HG03039 (cell line): ENCODE results near the gene HOXC6.

Experiments
- ATAC-seq: cut with Tn5 transposase; IDR thresholded peaks from one replicate; pipeline ENCODE4 v1.9.1; 2021; ENCODE audit warnings: mild to moderate bottlenecking, moderate library complexity; ENCODE audit not compliant: unreplicated experiment

Gene HOXC6

DNA sequence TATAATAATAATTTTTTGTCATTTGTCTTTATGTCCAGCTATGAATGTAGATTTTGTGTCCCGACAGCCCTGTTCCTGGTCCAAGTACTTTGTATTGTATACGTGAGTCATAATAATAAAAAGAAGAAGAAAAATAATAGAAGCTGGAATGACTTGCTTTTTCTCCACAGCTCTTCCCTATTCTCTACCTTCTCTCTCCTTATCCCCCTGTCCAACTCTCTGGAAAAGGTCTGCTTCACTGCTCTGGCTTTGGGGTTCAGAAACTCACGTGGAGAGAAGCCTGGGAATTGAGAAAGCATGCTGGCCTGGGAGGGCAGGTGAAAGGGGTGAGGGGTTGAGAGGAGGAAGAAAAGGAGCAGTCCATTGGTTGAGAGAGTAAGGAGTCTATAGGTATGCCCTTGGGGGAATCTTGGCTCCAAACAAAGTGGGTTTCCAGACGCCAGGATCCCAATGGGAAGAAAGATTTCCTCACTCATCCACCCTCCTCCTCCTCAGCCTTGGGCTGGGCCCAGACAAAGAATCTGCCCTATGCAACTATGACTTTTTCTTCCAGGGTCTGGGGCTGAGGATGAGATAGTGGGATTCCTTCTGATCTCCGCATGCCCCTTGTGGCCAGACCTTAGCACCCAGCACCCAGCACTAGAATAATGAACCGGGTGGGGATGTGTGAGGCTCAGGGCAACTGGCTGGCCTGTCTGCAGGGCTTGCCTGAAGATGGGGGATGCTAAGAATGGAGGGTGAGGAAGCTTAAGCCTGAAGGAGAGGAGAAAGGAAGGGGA is 15.4 kb upstream of the HOXC6 start:
- no peak for ATAC-seq

DNA sequence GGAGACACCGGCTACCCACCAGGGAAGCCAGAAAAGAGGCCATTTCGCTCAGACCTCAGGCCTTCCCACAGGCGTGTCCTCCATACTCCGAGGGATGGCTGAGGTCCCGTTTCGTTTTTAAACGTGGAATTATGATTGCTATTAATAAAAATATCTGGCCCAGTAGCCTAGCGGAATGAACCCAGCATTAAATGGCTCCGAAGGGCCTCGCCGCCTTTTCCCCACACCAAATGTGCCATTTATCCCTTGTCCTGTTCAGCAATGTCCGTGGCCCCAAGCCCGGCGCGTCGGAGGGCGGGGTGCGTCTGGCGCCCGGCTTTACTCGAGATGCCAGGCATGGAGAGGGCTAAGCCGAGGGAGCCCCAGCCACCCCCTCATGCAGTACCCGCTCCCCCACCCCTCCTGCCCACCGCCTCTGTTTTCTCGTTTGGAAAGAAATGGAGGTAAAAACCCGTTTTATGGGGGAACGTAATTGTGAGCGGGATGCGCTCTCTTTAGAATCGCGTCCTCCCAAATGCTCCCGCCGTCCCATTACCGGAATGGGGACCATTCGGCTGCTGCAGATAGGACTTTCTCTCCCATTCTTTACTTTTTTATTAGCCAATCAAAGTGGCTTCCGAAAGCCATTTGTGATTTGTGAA is 13.7 kb upstream of the HOXC6 start:
- no peak for ATAC-seq

DNA sequence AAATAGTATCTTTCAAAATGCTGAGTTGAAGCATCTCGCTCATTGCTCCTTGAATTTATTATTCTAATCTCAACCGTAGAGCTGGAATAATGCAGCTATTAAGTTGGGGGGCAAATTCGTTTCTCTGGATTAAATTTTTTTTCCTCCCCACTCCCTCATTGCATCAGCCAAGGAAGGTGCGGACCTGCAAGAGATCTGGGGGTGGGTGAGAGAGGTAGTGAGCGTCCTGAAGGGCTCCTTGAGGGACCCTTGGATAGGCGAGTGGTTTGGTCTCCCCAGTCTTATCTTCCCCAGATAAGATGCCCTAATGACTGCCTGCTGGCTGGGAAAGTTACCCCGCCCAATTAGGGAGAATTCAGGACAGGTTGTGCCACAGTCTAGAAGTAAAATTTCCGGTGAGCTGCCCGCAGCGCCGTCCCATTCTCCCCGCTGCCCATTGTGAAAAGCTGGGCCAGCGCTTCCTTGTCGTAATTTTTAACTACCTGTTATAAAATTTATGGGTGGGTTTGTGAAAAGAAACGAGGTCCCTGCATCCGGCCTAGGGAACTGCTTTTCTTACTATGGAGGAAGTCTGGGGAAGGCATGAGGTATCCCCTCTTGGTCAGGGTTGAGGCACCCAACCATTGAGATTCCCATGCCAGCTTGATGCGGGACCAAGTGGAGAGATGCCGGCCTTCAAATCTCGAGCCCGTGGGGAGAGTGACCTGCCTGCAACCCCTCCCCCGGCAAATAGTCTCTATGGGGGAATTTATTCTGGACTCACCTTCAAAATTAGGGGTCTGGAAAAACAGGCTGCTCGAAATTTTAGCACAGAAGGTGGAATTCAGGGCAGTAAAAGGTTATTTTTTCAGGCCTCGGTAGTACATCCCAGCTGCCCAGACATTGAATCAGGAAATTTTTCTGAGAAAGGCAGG is 13.0 kb upstream of the HOXC6 start:
- ATAC-seq, result no peak

DNA sequence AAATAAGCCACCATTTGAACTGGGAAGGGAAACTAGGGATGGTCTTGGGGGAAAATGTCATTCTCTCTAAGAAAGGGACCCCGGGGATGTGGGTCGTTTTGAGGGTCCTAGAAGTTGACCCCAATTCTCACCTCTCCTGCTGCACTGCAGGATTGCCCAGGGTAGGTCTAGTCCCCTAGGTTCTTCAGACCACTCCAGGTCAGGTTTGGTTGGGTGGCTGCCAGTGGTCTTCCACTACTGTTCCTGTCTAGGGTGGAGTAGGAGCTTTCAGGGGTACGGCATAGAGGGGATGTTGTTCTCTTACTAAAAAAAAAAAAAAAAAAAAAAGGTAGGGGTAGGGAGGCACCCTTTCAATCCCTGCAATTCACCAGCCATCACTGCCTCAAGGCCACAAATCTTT is 12.2 kb upstream of the HOXC6 start:
- no peak for ATAC-seq

DNA sequence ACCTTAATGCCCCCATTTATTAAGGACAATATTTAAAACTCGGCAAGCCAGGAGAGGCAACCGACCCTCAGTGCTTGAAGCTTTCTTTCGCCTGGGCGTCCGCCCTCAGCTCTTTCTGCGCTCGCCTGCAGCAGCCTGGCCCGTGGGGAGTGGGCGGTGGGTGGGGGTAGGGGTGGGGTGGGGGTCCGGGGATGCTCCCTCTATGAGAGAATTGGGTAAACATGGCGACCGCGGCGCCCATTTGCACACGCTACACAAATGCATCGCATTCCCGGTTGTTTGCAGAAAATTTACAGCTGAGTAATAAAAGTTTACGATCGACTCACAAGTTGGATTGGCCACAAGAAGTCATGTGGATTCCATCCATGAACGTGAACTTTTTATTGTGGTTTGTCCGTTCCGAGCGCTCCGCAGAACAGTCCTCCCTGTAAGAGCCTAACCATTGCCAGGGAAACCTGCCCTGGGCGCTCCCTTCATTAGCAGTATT is 11.7 kb upstream of the HOXC6 start:
- ATAC-seq, result no peak

DNA sequence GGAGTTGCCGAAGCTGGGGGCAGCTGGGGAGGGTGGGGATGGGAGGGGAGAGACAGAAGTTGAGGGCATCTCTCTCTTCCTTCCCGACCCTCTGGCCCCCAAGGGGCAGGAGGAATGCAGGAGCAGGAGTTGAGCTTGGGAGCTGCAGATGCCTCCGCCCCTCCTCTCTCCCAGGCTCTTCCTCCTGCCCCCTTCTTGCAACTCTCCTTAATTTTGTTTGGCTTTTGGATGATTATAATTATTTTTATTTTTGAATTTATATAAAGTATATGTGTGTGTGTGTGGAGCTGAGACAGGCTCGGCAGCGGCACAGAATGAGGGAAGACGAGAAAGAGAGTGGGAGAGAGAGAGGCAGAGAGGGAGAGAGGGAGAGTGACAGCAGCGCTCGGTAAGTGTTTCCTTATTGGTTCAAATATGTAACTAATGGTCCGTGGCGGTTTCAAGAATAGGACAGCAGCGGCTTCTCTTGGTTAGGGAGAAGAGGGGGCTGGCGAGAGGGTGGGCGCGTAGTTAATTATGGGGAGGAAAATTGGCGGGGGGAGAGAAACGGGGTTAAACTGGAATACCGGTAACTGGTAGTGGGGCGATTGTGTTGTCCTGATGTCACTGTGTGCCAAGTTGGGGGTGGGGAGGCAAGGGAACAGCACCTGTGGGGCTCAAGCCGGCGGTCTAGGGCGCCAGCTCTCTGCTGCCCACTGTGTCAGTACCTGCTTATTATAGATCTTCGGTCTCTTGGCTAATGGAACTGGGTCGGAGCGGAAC is 11.0 kb upstream of the HOXC6 start:
- ATAC-seq, result peak; percentile 11

DNA sequence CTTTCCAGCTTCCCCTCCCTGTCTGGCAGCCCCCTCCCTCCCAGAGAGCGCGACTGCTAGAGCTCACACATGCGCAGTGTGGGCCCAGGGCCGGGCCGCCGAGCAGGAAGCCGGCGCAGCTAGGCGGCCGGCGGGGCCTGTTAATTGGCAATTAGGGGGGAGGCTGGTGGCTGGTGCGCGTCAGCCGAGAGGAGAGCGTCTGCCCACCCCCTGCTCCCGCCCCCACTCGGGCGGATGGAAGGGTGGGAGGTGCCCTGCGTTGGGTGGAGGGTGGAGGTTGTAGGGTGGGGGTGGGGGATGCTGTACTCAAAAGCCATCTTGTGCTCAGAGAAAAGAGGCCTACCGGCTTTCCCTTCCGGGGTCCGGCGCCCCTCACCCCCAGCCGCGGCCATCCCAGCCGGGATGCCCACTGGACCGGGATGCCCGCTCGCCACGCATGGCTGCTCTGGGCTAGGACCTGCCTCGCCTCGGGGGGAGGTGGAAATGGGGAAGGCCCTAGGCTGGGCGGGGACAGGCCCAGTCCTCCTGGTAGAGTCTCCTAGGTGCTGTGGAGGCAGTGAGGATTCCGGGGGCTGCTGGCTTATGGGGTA is 10.3 kb upstream of the HOXC6 start:
- ATAC-seq, result peak; percentile 56

DNA sequence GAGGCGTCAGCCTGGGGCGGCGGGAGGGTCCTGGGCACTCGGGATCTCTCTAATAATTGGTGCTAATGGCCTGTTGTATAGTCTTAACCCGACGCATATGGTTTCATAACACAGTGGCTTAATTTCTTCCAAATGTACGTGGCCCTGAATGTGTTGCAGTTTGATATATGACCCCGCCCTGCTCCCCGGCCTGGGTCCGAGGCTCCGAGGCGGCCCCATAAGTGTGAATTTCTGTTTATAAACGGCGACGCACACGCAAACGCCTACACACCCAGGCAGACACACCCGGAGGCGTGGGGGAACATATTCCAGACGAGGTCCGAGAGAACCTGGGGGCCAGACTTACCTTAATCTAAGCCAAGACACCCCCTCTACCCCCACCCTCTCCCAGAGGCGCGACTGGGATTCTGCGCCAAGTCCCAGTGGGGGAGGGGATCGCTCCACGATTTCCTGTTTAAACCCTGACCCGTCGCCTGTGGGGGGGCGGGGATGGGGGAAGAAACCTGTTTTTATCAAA is 9.7 kb upstream of the HOXC6 start:
- no peak for ATAC-seq

DNA sequence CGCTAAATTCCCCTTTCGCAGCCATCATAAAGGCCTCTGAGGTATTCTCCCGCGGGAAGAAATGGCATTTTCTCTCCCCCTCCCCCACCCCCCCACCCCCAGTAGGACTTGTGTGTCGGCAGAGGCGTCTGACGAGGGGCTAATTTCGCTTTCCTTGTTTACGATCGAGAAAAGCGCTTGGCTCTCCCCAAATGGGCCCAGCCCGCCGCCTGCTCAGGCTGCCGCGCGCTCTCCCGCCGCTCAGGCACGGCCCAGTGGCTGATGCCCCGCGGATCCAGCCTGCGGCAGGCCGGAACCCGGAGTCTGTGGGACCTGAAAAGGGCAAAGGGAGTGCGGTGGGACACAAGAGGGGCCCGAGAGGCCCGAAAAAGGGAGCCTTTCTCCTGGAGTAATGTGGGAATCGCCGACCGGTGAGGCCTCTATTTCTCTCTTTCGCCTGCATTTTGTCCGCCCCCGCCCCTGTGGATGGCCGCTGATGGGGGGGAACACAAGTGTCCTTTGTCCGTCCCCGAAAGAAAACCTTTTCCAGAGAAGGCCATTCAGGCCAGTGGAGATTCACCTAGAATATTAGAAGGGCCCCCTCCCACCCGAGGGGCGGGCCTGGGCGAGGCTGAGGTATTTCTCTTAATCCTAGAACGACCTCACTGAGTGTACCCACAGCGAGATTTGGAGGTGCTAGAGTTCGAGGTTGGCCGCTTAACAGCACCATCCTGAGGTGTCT is 9.0 kb upstream of the HOXC6 start:
- no peak for ATAC-seq

DNA sequence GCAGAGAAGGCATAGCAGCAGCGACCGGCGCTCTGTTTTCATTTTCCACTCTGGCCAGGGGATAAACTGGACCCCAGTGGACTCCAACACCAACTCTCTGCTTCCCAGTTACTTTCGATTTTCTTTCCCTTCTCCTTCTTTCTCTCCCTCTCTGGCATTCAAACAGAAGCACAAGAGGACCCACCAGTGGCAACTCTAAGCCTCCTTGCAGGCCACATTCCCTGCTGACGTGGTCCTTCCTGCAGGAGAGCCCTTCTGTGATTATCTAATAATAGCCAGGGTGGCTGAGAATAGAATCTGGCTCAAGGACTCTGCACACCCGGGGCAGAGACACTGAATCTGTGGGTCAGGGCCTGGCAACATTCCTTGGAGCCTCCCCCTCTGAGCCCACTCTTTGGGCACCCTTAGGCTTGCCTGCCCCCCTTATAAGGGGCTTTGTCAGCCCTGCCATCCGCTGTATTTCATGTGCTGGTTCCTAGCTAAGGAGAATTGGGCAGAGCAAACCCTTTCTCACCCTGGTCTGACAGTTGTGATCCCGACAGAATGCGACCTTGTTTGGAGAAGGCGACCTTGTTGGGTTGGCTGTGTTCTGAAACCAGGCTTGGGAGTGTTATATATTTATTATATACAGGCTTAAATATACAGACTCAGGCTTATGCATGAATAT is 8.2 kb upstream of the HOXC6 start:
- no peak for ATAC-seq

DNA sequence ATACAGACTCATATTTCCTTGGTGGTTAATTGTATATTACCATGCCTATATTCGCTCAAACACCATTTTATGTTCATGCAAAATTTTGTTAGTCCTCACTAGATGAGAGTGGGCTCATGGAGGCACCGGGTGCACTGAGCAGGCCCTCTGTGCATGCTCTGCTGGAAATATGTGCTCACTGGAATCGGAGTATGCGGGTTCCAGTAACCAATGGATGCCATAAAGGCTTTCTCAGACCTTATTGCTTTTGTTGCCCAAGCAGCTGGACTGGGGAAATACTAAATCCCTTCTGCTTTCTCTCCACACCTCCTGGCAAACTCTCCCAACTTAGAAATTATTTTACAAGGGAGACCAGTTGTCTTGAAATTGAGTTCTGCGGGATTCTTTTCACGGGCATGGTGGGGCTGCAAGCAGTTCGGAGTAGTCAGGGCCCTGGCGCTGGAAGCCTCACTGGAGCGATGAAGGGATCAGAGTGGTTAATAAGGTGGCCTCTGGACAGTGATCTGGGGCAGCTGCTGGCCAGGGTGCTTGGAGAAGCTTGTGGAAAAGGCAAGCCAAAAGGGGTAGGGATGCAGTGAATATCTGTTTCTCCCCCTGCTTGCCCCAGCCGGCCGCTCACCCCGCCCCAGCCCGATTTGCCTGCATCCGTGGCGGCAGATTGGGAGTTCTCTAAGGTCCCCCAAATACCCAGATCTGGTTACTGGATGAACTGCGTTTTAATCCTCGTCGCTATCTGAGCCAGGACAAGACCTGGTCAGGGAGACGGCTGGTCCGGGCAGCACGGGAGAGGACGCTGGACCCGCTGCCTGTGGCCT is 7.4 kb upstream of the HOXC6 start:
- ATAC-seq, result no peak

DNA sequence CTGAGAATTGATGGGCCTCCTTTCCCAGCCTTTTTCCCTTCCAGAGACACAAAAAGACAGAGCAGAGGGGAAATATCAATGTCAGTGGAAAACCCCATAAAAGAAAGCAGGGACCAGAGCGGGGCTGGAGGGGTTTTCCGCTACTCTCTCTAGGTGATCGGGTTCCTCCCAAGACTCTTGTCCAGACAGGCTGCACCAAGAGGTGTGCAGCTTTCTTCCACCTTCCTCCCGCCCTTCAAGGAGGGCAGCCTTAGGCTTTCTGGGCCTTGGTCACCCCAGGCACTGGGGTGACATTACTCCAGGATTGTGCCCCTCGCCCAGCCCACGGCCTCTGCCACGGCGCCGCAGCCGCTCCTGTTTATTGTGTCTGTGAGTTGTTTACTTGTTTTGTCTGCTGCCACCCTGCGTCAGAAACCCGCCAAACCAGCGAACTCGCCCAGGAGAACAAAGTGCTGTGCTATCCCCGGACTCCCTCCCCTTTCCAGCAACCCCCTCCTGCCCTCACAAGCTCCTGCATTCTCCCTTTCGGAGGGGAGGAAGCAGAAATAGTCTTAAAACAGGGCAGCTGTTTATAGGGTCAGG is 6.7 kb upstream of the HOXC6 start:
- no peak for ATAC-seq

DNA sequence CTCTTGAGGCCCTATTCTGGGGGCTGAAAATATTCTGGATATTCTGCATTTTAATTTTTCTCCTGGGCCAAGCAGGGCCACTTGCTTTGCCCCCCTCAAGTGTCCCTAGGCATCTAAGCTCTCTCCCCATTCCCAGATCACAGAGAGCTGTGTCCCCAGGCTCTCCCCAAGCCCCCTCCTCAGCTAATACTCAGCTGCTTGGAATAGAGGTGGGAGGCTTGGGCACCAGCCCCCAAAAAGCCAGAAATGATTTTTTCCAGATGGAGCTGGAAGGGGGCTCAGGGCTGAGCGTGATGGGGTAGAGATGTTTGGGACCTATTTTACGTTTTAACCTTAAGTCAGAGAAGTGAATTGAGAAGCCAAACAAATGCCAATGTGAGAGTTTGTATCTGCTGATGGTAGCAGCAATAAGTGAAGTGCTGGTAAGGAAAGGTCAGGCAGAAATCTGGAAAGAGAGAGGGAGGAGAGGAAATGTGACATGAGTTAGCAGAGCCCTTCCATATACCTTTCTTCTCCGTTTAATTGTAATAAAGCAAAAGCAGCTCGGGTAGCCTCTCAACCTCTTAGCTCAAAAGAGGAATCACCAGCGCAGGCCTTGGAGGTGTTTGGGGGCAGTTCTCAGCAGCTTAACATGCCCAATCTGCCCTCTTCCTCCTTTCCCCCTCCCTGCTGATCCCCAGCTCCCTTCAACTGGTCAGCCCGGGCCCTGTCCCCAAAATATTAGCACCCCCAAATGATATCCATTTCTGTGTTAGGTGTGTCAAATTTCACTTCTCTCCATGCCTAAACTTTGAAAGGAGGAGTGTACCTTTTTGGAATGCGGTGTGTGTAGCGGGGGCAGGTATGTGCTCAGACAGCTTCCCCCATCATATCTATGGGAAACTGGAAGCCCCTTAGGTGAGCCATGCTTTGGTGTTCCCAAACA is 5.0 kb upstream of the HOXC6 start:
- no peak for ATAC-seq

DNA sequence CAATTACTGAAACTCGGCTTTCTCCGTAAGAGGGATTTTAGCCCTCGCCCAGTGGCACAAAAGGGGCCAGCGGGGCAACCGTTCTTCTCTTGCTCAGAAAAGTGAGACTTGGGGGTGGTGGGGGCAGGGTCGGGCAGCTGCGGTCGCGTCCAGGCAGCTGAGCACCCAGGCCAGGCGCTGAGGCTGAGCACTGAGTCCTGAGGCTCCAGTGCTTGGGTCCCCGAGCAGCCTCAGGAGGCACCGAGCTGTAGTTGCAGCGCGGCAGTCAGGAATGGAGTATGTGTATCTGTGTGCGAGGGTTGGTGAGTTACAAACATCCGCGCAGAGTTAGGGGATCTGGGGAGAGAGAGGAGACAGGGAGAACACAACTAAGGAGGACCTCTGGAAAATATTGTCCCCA is 4.1 kb upstream of the HOXC6 start:
- no peak for ATAC-seq

DNA sequence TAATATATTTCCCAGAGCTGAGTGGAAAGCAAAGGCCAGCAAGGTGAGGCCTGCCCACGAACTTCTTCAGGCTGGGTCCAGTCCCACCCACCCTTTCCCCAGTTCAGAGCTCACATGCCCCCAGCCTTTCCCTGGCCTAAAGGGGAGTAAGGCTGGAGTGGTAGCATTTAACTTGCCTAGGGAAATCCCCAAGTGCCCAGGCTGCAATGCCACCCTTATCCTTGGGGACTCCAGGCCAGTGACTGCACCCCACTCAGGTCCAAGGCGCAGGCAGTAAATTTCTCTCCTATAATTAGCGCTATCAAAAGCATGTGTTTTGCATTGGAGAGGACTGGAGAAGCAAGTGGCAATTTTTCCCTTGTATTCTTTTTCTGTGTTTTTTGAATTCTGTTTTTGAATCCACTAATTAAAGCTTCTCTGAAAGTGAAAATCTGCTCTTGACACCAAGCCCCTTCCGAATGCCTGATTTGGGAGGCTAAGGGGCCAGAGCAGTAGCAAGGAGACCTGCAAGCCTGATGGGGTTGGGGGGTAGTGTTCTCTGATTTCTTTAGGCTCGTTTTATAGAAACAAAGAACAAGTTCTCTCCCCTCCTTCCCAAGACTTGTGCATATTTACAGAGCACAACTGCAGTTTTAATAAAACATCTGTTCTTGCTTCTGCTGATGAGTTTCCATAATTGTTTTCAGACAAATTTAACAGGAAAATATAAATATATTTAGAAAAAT is 3.5 kb upstream of the HOXC6 start:
- no peak for ATAC-seq
